WTC11 (cell line): Measurements from ENCODE around the gene NEDD4L. TPM values are rescaled to one million over a fixed set of nuclear protein-coding genes. Genes with fewer than 3 reads are reported as not detected.
A peak's percentile ranks its signal among the peaks of the same experiment; 100 is the strongest.

Experiments used
- ATAC-seq: fragments of 200-7000 bp; cut with Tn5 transposase; 2 replicates; pipeline ENCODE4 v1.10.0; 2021; ENCODE audit warnings: mild to moderate bottlenecking, moderate library complexity
- CTCF ChIA-PET: fragments of 300-600 bp; sonication (Branson Sonifier 250); formaldehyde crosslinking; loops from one replicate; lab custom pipeline; 2021; ENCODE audit warnings: antibody characterized with exemption; lab: Charles Lee
- POLR2A ChIA-PET: fragments of 350-600 bp; sonication (Branson Sonifier 250); formaldehyde crosslinking; loops from one replicate; lab custom pipeline; 2021; ENCODE audit warnings: antibody characterized with exemption; lab: Charles Lee
- DNase-seq: peaks from one replicate; pipeline ENCODE4 v3.0.0; 2021; ENCODE audit warnings: low spot score
- H3K27ac Mint-ChIP-seq: 2 replicates; pipeline ENCODE4 v1.8.0; 2021; ENCODE audit warnings: mixed read lengths
- H3K27me3 Mint-ChIP-seq: 2 replicates; pipeline ENCODE4 v1.8.0; 2021; ENCODE audit warnings: low read depth, mild to moderate bottlenecking, moderate library complexity, mixed read lengths
- H3K36me3 Mint-ChIP-seq: 2 replicates; pipeline ENCODE4 v1.8.0; 2021; ENCODE audit warnings: mixed read lengths
- H3K4me1 Mint-ChIP-seq: 2 replicates; pipeline ENCODE4 v1.8.0; 2022; ENCODE audit warnings: mixed read lengths
- H3K4me3 Mint-ChIP-seq: 2 replicates; pipeline ENCODE4 v1.8.0; 2021; ENCODE audit warnings: mild to moderate bottlenecking, moderate library complexity, mixed read lengths
- H3K9me3 Mint-ChIP-seq: 2 replicates; pipeline ENCODE4 v1.8.0; 2021; ENCODE audit warnings: mixed read lengths
- AFF4 ChIP-seq: sonication (generic); formaldehyde crosslinking; IDR thresholded peaks from 2 replicates; pipeline ENCODE4 v1.8.1; 2023; ENCODE audit warnings: mild to moderate bottlenecking, missing genetic modification reagents, borderline replicate concordance
- E2F4 ChIP-seq: sonication (generic); formaldehyde crosslinking; IDR thresholded peaks from 2 replicates; pipeline ENCODE4 v1.8.1; 2022; ENCODE audit warnings: low read depth, mild to moderate bottlenecking, moderate library complexity, missing genetic modification reagents, borderline replicate concordance
- FOXJ3 ChIP-seq: sonication (generic); formaldehyde crosslinking; IDR thresholded peaks from 2 replicates; pipeline ENCODE4 v1.9.0; 2021; ENCODE audit warnings: missing genetic modification reagents, mild to moderate bottlenecking, borderline replicate concordance
- JUN ChIP-seq: sonication (generic); formaldehyde crosslinking; IDR thresholded peaks from 2 replicates; pipeline ENCODE4 v1.8.0; 2023; ENCODE audit warnings: mild to moderate bottlenecking, missing genetic modification reagents
- OVOL2 ChIP-seq: fragments of 250-450 bp; sonication (Bioruptor Pico); IDR thresholded peaks from 2 replicates; pipeline ENCODE4 v1.9.0; 2021; ENCODE audit warnings: mild to moderate bottlenecking, borderline replicate concordance
- SMAD3 ChIP-seq: sonication (generic); formaldehyde crosslinking; IDR thresholded peaks from 2 replicates; pipeline ENCODE4 v1.8.0; 2022; ENCODE audit warnings: missing genetic modification reagents, mild to moderate bottlenecking, borderline replicate concordance
- SMAD4 ChIP-seq: sonication (generic); formaldehyde crosslinking; IDR thresholded peaks from 2 replicates; pipeline ENCODE4 v1.8.0; 2022; ENCODE audit warnings: mild to moderate bottlenecking, missing genetic modification reagents
- SOX15 ChIP-seq: fragments of 250-450 bp; sonication (Bioruptor Pico); IDR thresholded peaks from 2 replicates; pipeline ENCODE4 v1.9.0; 2021; ENCODE audit warnings: mild to moderate bottlenecking
- STAT6 ChIP-seq: sonication (generic); formaldehyde crosslinking; conservative IDR thresholded peaks from 2 replicates; pipeline ENCODE4 v1.8.1; 2023; ENCODE audit warnings: mild to moderate bottlenecking, low read depth, missing genetic modification reagents, moderate library complexity
- TEAD1 ChIP-seq: sonication (generic); formaldehyde crosslinking; IDR thresholded peaks from 2 replicates; pipeline ENCODE4 v1.8.0; 2022; ENCODE audit warnings: mild to moderate bottlenecking, missing genetic modification reagents
- USF2 ChIP-seq: sonication (generic); formaldehyde crosslinking; IDR thresholded peaks from 2 replicates; pipeline ENCODE4 v1.8.1; 2023; ENCODE audit warnings: mild to moderate bottlenecking, missing genetic modification reagents, moderate library complexity
- ZBTB21 ChIP-seq: sonication (generic); formaldehyde crosslinking; IDR thresholded peaks from 2 replicates; pipeline ENCODE4 v1.8.1; 2023; ENCODE audit warnings: mild to moderate bottlenecking, missing genetic modification reagents, borderline replicate concordance
- ZNF138 ChIP-seq: sonication (generic); formaldehyde crosslinking; conservative IDR thresholded peaks from 2 replicates; pipeline ENCODE4 v1.8.1; 2022; ENCODE audit warnings: mild to moderate bottlenecking, moderate library complexity, missing genetic modification reagents
- ZNF232 ChIP-seq: sonication (generic); formaldehyde crosslinking; IDR thresholded peaks from 2 replicates; pipeline ENCODE4 v1.8.0; 2022; ENCODE audit warnings: mild to moderate bottlenecking, missing genetic modification reagents
- ZNF396 ChIP-seq: fragments of 250-450 bp; sonication (Bioruptor Pico); IDR thresholded peaks from 2 replicates; pipeline ENCODE4 v1.8.0; 2021; ENCODE audit warnings: mild to moderate bottlenecking, moderate library complexity, borderline replicate concordance
- total RNA-seq: library from RNA; stranded (reverse); gene quantifications from 3 replicates; pipeline ENCODE4 v1.2.3, GENCODE V29; 2021

Gene NEDD4L
- total RNA-seq, 1 experiment from 2014 or later, result 88.0 TPM

GRCh38 chr18:58335821-58336220 lies 291.8 kb downstream of the NEDD4L start:
- H3K4me1 Mint-ChIP-seq, result peaks cover 56% of the 10 kb centered on the region
- ATAC-seq, result 0 out of 2 replicates have a peak, but pooled peaks have one; percentile 9

More at GRCh38 chr18:58335821-58336220, 291.8 kb downstream of the NEDD4L start:
- H3K4me3 Mint-ChIP-seq, result no peak overlapping the region
- no peaks in the 10 kb centered on the region for H3K27me3 Mint-ChIP-seq
- TF ChIP-seq JUN (CRISPR knock-in tag), result no peak
- no peak for TF ChIP-seq TEAD1 (CRISPR knock-in tag)
- no peak for TF ChIP-seq SMAD4 (CRISPR knock-in tag)
- no peak for TF ChIP-seq FOXJ3 (CRISPR knock-in tag)
- TF ChIP-seq SMAD3 (CRISPR knock-in tag), result no peak
- no peak for TF ChIP-seq ZNF232 (CRISPR knock-in tag)
- TF ChIP-seq OVOL2, result no peak
- TF ChIP-seq ZNF396, result no peak
- no peak for TF ChIP-seq SOX15 (CRISPR knock-in tag)
- no peak for TF ChIP-seq ZNF138 (CRISPR knock-in tag)
- TF ChIP-seq USF2 (CRISPR knock-in tag), result no peak
- no peak for TF ChIP-seq STAT6 (CRISPR knock-in tag)
- no peak for TF ChIP-seq ZBTB21
- no peak for TF ChIP-seq E2F4 (CRISPR knock-in tag)
- no peak for TF ChIP-seq AFF4
- POLR2A ChIA-PET, result no interaction called here
- no peaks in the 10 kb centered on the region for H3K9me3 Mint-ChIP-seq
- peak overlapping the region; percentile 19; the same call in 1 of the 2 replicates for H3K27ac Mint-ChIP-seq
- DNase-seq, result no peak
- CTCF ChIA-PET, result interaction anchor here (1.0 to 2.1 kb wide), 8 partner anchors 9 to 151 kb away, joined by 3 to 7 read pairs (median 4); no protein-coding TSS in a partner anchor
- H3K36me3 Mint-ChIP-seq, result peaks cover 22% of the 10 kb centered on the region
